IgD-negative memory B cell (primary cell): Measurements from ENCODE around the gene ZFHX3. TPM values are rescaled to one million over a fixed set of nuclear protein-coding genes. Genes with fewer than 3 reads are reported as not detected.

Source experiments
- H3K27ac Mint-ChIP-seq, 3 donors: one replicate each; pipeline ENCODE4 v1.8.0; 2020 to 2022; ENCODE audit warnings: mild to moderate bottlenecking in 3 of 3, mixed read lengths in 3 of 3, moderate library complexity in 1 of 3
- H3K27me3 Mint-ChIP-seq: one replicate; pipeline ENCODE4 v1.8.0; 2021; ENCODE audit warnings: mixed read lengths
- H3K36me3 Mint-ChIP-seq: one replicate; pipeline ENCODE4 v1.8.0; 2020; ENCODE audit warnings: mild to moderate bottlenecking, mixed read lengths
- H3K4me1 Mint-ChIP-seq, 3 donors: one replicate each; pipeline ENCODE4 v1.8.0; 2020 to 2022; ENCODE audit warnings: mixed read lengths in 3 of 3, mild to moderate bottlenecking in 1 of 3
- H3K4me3 Mint-ChIP-seq, 4 donors: one replicate each; pipeline ENCODE4 v1.8.0; 2020 to 2022; ENCODE audit warnings: mild to moderate bottlenecking in 4 of 4, mixed read lengths in 4 of 4, moderate library complexity in 3 of 4
- H3K9me3 Mint-ChIP-seq, 3 donors: one replicate each; pipeline ENCODE4 v1.8.0; 2020 to 2021; ENCODE audit warnings: mixed read lengths in 3 of 3, mild to moderate bottlenecking in 1 of 3
- polyA plus RNA-seq: library from polyadenylated mRNA; unstranded; fragments of 300-500 nt; fragmentation: Illumina TruSeq; gene quantifications from one replicate; pipeline ENCODE4 v1.2.3, GENCODE V29; 2021

ZFHX3 gene
- polyA plus RNA-seq, 1 donor from 2014 or later, result 1.6 TPM

- H3K27me3 Mint-ChIP-seq, result peaks cover 3% of the 10 kb centered on the region
- no peaks in the 10 kb centered on the region for H3K9me3 Mint-ChIP-seq
Measured at GRCh38 chr16:73042807-73043206, 5.1 kb downstream of the ZFHX3 start.

GRCh38 chr16:73041676-73042075 lies 6.3 kb downstream of the ZFHX3 start:
- H3K27ac Mint-ChIP-seq, result peak overlapping the region in 2 of 3 donors; percentile 21 to 33
- peaks cover 13 to 37% (median 17%) of the 10 kb centered on the region in 3 donors for H3K4me1 Mint-ChIP-seq
- H3K27me3 Mint-ChIP-seq, result no peaks in the 10 kb centered on the region
- H3K9me3 Mint-ChIP-seq, result no peaks in the 10 kb centered on the region
- H3K4me3 Mint-ChIP-seq, result peak overlapping the region in 1 of 4 donors; percentile 24
- H3K36me3 Mint-ChIP-seq, result peaks cover 1% of the 10 kb centered on the region

More at GRCh38 chr16:73042807-73043206, 5.1 kb downstream of the ZFHX3 start:
- H3K27ac Mint-ChIP-seq, result no peak overlapping the region
- H3K36me3 Mint-ChIP-seq, result no peaks in the 10 kb centered on the region
- peak overlapping the region in 2 of 4 donors; percentile 22 to 58 for H3K4me3 Mint-ChIP-seq
- H3K4me1 Mint-ChIP-seq, result peaks cover 11 to 35% (median 16%) of the 10 kb centered on the region in 3 donors

- H3K36me3 Mint-ChIP-seq, result peaks cover 1% of the 10 kb centered on the region
Measured at GRCh38 chr16:73040735-73041402, 7.1 kb downstream of the ZFHX3 start.

GRCh38 chr16:73040136-73040535 lies 7.8 kb downstream of the ZFHX3 start:
- no peaks in the 10 kb centered on the region for H3K27me3 Mint-ChIP-seq
- H3K9me3 Mint-ChIP-seq, result no peaks in the 10 kb centered on the region
- H3K4me1 Mint-ChIP-seq, result peaks cover 12 to 36% (median 23%) of the 10 kb centered on the region in 3 donors
- no peak overlapping the region for H3K27ac Mint-ChIP-seq
- no peak overlapping the region for H3K4me3 Mint-ChIP-seq
- H3K36me3 Mint-ChIP-seq, result peaks cover 1% of the 10 kb centered on the region

More at GRCh38 chr16:73040735-73041402, 7.1 kb downstream of the ZFHX3 start:
- no peaks in the 10 kb centered on the region for H3K27me3 Mint-ChIP-seq
- H3K4me3 Mint-ChIP-seq, result peak overlapping the region in 1 of 4 donors; percentile 50
- H3K27ac Mint-ChIP-seq, result peak overlapping the region in 1 of 3 donors; percentile 33
- H3K4me1 Mint-ChIP-seq, result peaks cover 12 to 35% (median 21%) of the 10 kb centered on the region in 3 donors
- H3K9me3 Mint-ChIP-seq, result no peaks in the 10 kb centered on the region

- Mint-ChIP-seq H3K36me3 (peaks cover 1% of the 10 kb centered on the region), H3K27ac (peak overlapping the region in 1 of 3 donors; percentile 95), H3K4me1 (peaks cover 14 to 41% (median 21%) of the 10 kb centered on the region in 3 donors), H3K4me3 (peak overlapping the region in 1 of 4 donors; percentile 52), H3K27me3 (peaks cover 2% of the 10 kb centered on the region), H3K9me3 (no peaks in the 10 kb centered on the region)
Measured at GRCh38 chr16:73037845-73038570, 9.9 kb downstream of the ZFHX3 start.

- H3K27ac Mint-ChIP-seq, result peak overlapping the region in 1 of 3 donors; percentile 95
- peaks cover 18 to 40% (median 25%) of the 10 kb centered on the region in 3 donors for H3K4me1 Mint-ChIP-seq
- peaks cover 1% of the 10 kb centered on the region for H3K36me3 Mint-ChIP-seq
- H3K27me3 Mint-ChIP-seq, result peaks cover 4% of the 10 kb centered on the region
- H3K4me3 Mint-ChIP-seq, result peak overlapping the region in 3 of 4 donors; percentile 17 to 52 (median 47)
- H3K9me3 Mint-ChIP-seq, result no peaks in the 10 kb centered on the region
Measured at GRCh38 chr16:73037331-73037745, 10.6 kb downstream of the ZFHX3 start.

GRCh38 chr16:73036074-73036826 lies 11.7 kb downstream of the ZFHX3 start:
- Mint-ChIP-seq H3K27me3 (peaks cover 4% of the 10 kb centered on the region), H3K4me3 (peak overlapping the region; percentile 58 to 92 (median 80)), H3K9me3 (no peaks in the 10 kb centered on the region), H3K4me1 (peaks cover 21 to 43% (median 28%) of the 10 kb centered on the region in 3 donors), H3K27ac (peak overlapping the region; percentile 74 to 95 (median 77)), H3K36me3 (peaks cover 1% of the 10 kb centered on the region)

GRCh38 chr16:73034374-73034773 lies 13.6 kb downstream of the ZFHX3 start:
- Mint-ChIP-seq H3K4me3 (peak overlapping the region in 3 of 4 donors; percentile 29 to 74 (median 53)), H3K4me1 (peaks cover 22 to 43% (median 28%) of the 10 kb centered on the region in 3 donors), H3K27ac (peak overlapping the region; percentile 49 to 91 (median 54)), H3K9me3 (no peaks in the 10 kb centered on the region), H3K27me3 (peaks cover 4% of the 10 kb centered on the region), H3K36me3 (peaks cover 1% of the 10 kb centered on the region)

- Mint-ChIP-seq H3K4me1 (peaks cover 25 to 43% (median 28%) of the 10 kb centered on the region in 3 donors), H3K9me3 (no peaks in the 10 kb centered on the region), H3K27ac (no peak overlapping the region), H3K36me3 (peaks cover 1% of the 10 kb centered on the region), H3K4me3 (peak overlapping the region in 1 of 4 donors; percentile 86), H3K27me3 (peaks cover 4% of the 10 kb centered on the region)
Measured at GRCh38 chr16:73033271-73033998, 14.5 kb downstream of the ZFHX3 start.

- Mint-ChIP-seq H3K27ac (peak overlapping the region in 2 of 3 donors; percentile 7 to 40), H3K27me3 (peaks cover 4% of the 10 kb centered on the region), H3K4me1 (peaks cover 25 to 41% (median 28%) of the 10 kb centered on the region in 3 donors), H3K4me3 (peak overlapping the region in 2 of 4 donors; percentile 79 to 86), H3K36me3 (peaks cover 1% of the 10 kb centered on the region), H3K9me3 (no peaks in the 10 kb centered on the region)
Measured at GRCh38 chr16:73032541-73033270, 15.2 kb downstream of the ZFHX3 start.

- H3K4me3 Mint-ChIP-seq, result peak overlapping the region in 1 of 4 donors; percentile 79
- peaks cover 25 to 35% (median 25%) of the 10 kb centered on the region in 3 donors for H3K4me1 Mint-ChIP-seq
- H3K9me3 Mint-ChIP-seq, result no peaks in the 10 kb centered on the region
- peak overlapping the region in 2 of 3 donors; percentile 7 to 40 for H3K27ac Mint-ChIP-seq
- H3K36me3 Mint-ChIP-seq, result no peaks in the 10 kb centered on the region
- H3K27me3 Mint-ChIP-seq, result peaks cover 4% of the 10 kb centered on the region
Measured at GRCh38 chr16:73031984-73032383, 15.9 kb downstream of the ZFHX3 start.

- Mint-ChIP-seq H3K36me3 (no peaks in the 10 kb centered on the region), H3K4me3 (no peak overlapping the region), H3K9me3 (no peaks in the 10 kb centered on the region), H3K27me3 (peaks cover 4% of the 10 kb centered on the region), H3K27ac (no peak overlapping the region), H3K4me1 (peaks cover 23 to 32% (median 24%) of the 10 kb centered on the region in 3 donors)
Measured at GRCh38 chr16:73031155-73031866, 16.6 kb downstream of the ZFHX3 start.

GRCh38 chr16:73028721-73029361 lies 19.1 kb downstream of the ZFHX3 start:
- H3K27me3 Mint-ChIP-seq, result peaks cover 2% of the 10 kb centered on the region

More at GRCh38 chr16:73028721-73029361, 19.1 kb downstream of the ZFHX3 start:
- Mint-ChIP-seq H3K27ac (no peak overlapping the region), H3K4me1 (peaks cover 8 to 19% (median 13%) of the 10 kb centered on the region in 3 donors), H3K9me3 (no peaks in the 10 kb centered on the region), H3K36me3 (no peaks in the 10 kb centered on the region), H3K4me3 (no peak overlapping the region)
